ENCODE data around the gene MTHFSD. TPM values are rescaled to one million over a fixed set of nuclear protein-coding genes. Genes with fewer than 3 reads are reported as not detected.

MTHFSD gene
- total RNA-seq, 1 experiment from 2014 or later = 4.7 TPM

DNA sequence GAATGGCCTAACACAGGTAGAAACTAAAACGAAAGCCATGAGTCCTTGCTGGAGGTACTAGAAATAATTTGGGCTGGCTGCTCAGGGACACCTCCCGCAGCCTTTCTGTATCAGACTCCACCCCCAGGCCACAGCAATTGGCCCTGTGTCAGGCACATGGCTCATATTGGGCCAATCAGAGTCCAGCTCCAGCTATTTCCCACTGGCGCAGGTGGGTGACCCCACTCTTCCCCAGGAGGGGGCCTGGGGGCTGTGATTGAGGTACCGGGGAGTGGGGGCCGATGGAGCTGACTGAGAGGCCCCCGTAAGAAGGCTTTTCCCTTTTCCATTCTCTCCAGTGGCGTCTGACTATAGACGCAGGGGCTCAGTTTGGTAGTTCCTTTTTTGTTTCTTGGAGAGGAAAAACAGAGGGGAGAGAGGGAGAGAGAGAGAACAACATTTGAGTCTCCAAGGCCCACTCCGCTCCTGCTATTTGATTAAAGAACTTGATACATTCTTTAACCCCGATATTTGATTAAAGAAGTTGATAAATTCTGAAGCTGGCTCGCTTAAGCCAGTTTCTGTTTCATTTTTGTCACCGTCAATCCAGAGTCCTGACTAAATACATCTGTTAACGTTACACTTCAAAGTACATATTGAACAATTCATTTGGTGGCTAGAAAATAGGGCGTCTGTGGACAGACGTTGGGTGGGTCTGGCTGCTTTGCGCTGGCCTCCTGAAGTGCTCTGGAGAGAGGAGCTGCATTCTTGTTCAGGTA lies 49.6 kb upstream of the MTHFSD start:
- DNase-seq = no peak
- no peak overlapping the region for H2AFZ ChIP-seq (ENCODE audit: low read length)

More for the DNA sequence above, 49.6 kb upstream of the MTHFSD start:
- no peak overlapping the region for H2BK15ac ChIP-seq (ENCODE audit: low read depth, low read length)
- H2BK12ac ChIP-seq (ENCODE audit: insufficient read length, low read depth, low read length) = no peak overlapping the region
- H3K79me1 ChIP-seq (ENCODE audit: insufficient read depth, low read depth, low read length, poor library complexity, severe bottlenecking) = no peaks in the 10 kb centered on the region
- no peak overlapping the region for H2BK120ac ChIP-seq (ENCODE audit: low read depth, low read length, poor library complexity, severe bottlenecking)
- no peak overlapping the region for H3T11ph ChIP-seq (ENCODE audit: low read length)
- H4K91ac ChIP-seq (ENCODE audit: insufficient read length, low read depth, low read length) = no peak overlapping the region
- H4K20me1 ChIP-seq (ENCODE audit: control insufficient read depth, insufficient read depth, insufficient read length) = no peaks in the 10 kb centered on the region
- Mint-ChIP-seq H3K9me3 (no peaks in the 10 kb centered on the region), H3K4me1 (0 out of 4 replicates have a peak, but pooled peaks cover 0 to 4% of the 10 kb centered on the region in 2 experiments), H3K4me3 (no peak overlapping the region), H3K36me3 (ENCODE audit: insufficient read depth in 1 of 3, low read depth in 3 of 3) (no peaks in the 10 kb centered on the region; a peak in 1 of 7 replicates), H3K27me3 (ENCODE audit: low read depth) (peaks cover 6% of the 10 kb centered on the region), H3K27ac (no peak overlapping the region)
- H3K9me3 ChIP-seq (ENCODE audit: control insufficient read depth, low read depth, low read length) = no peaks in the 10 kb centered on the region
- no peak overlapping the region for H3K56ac ChIP-seq (ENCODE audit: insufficient read length, low read depth, low read length)
- no peak overlapping the region for H2BK5ac ChIP-seq (ENCODE audit: insufficient read length, low read length)
- H3K23ac ChIP-seq (ENCODE audit: insufficient read length, low read depth, low read length) = no peak overlapping the region
- H3K79me2 ChIP-seq (ENCODE audit: insufficient read depth, low read length) = no peaks in the 10 kb centered on the region
- H3K18ac ChIP-seq (ENCODE audit: insufficient read length, low read depth, low read length) = no peak overlapping the region
- H3K27ac ChIP-seq (ENCODE audit: insufficient read length, low read depth, low read length) = no peak overlapping the region
- WGBS (ENCODE audit: extremely low coverage, insufficient read length, low lambda C conversion rate) = no CpG with 5 or more reads among the region's 16 CpGs
- no peak overlapping the region for H4K5ac ChIP-seq (ENCODE audit: insufficient read length, low read depth, low read length)
- no peaks in the 10 kb centered on the region for H3K27me3 ChIP-seq (ENCODE audit: insufficient read depth, low read length)
- H3K4ac ChIP-seq (ENCODE audit: low read depth, low read length) = no peak overlapping the region
- H2AK5ac ChIP-seq (ENCODE audit: insufficient read length, low read length) = no peak overlapping the region
- TF ChIP-seq, protein P1, sequence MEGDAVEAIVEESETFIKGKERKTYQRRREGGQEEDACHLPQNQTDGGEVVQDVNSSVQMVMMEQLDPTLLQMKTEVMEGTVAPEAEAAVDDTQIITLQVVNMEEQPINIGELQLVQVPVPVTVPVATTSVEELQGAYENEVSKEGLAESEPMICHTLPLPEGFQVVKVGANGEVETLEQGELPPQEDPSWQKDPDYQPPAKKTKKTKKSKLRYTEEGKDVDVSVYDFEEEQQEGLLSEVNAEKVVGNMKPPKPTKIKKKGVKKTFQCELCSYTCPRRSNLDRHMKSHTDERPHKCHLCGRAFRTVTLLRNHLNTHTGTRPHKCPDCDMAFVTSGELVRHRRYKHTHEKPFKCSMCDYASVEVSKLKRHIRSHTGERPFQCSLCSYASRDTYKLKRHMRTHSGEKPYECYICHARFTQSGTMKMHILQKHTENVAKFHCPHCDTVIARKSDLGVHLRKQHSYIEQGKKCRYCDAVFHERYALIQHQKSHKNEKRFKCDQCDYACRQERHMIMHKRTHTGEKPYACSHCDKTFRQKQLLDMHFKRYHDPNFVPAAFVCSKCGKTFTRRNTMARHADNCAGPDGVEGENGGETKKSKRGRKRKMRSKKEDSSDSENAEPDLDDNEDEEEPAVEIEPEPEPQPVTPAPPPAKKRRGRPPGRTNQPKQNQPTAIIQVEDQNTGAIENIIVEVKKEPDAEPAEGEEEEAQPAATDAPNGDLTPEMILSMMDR (conservative IDR thresholded peaks at IDR 0.05) = no peak
- H4K8ac ChIP-seq (replicated peaks; ENCODE audit: insufficient read length, low read depth, low read length) = no peak overlapping the region
- no peak overlapping the region for H3K9ac ChIP-seq (ENCODE audit: extremely low read depth, insufficient read length, low read length)
- no peak overlapping the region for H2BK20ac ChIP-seq (ENCODE audit: low read depth, low read length, poor library complexity, severe bottlenecking)
- H3K4me1 ChIP-seq (ENCODE audit: insufficient read depth, low read length) = no peaks in the 10 kb centered on the region
- H3K23me2 ChIP-seq (ENCODE audit: insufficient read length, low read depth, low read length, poor library complexity, severe bottlenecking) = no peaks in the 10 kb centered on the region
- no peak overlapping the region for H3K14ac ChIP-seq (ENCODE audit: insufficient read depth, low read length)
- no peak overlapping the region for H3K4me2 ChIP-seq (ENCODE audit: insufficient read depth, insufficient read length, low read length)
